Measurements from ENCODE around the gene SCN3A. TPM values are rescaled to one million over a fixed set of nuclear protein-coding genes. Genes with fewer than 3 reads are reported as not detected.
A peak's percentile ranks its signal among the peaks of the same experiment; 100 is the strongest.

The SCN3A gene
- not detected for total RNA-seq

- peak; percentile 88 for ATAC-seq
- no peak for DNase-seq (ENCODE audit: low spot score)
These were observed at the start of gene SCN3A for GRCh38 chr2:165203689-165204559. TSS of gene SCN3A (minus strand) at chr2:165204050. CDS start at chr2:165176394, 27,656 bp downstream.

- ATAC-seq = no peak
- no peak for DNase-seq (ENCODE audit: low spot score)
These were observed 49.3 kb upstream of the SCN3A start for GRCh38 chr2:165253178-165253577.

DNA sequence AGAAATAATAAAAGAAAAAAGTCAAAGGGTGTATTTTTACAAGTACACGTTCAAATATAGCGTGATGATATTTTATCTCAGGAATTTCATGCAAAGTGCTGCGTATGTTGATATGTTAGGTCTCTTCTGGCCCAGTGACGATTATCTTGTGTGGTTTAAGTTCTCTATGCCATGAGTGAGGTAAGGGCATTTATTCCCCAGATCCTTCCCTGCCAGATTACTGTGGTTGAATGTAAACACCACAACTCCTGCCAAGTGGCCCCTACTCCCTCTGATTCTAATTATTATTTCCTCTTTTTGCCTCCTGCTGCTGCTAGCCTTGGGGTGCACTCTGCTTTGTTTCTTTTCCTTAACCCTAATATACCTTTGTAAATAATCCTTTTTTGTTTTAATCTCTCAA lies 47.5 kb upstream of the SCN3A start:
- no peak for DNase-seq (ENCODE audit: low spot score)
- no peak for ATAC-seq

- ATAC-seq (no peak), DNase-seq (ENCODE audit: low spot score) (no peak)
These were observed 44.4 kb upstream of the SCN3A start for GRCh38 chr2:165248238-165248637.

DNA sequence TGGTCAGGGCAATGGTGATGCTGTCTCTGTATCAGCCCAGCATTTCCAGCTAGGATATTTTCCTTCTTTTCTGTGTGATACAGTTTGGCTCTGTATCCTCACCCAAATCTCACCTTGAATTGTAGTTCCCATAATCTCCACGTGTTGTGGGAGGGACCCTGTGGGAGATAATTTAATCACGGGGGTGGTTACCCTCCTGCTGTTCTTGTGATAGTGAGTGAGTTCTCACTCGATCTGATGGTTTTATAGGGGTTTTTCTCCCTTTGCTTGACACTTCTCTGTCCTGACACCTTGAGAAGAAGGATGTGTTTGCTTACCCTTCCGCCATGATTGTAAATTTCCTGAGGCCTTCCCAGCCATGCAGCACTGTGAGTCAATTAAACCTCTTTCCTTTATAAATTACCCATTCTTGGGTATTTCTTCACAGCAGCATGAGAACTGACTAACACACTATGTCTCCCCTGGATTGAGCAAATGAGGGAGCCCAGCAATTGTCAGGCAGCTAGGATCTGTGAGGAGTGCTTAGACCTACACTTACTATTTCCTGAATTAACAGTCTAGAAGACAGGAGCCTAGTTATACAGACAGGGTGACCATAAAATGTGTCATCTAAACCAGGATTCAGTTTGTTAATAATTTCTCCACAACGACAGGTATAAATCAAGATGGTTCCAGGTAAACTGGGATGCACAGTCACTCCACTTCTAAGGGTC lies 41.4 kb upstream of the SCN3A start:
- ATAC-seq = no peak
- DNase-seq (ENCODE audit: low spot score) = no peak

DNA sequence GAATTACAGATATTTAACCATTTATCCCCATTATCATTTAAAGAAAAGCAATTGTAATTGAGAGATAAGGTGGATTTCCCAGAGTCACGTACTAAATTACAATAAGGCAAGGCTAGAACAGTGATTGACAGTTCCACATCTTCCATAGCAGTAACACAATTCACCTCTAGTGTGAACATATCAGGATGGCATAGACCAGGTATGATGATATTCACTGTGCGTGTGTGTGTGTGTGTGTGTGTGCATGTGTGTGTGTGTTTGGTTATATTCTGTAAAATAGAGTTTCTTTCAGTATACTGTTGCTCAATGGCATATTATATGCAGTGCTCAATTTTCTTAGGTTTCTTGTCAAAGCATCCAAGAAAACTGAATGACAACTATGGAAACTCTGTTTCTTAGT lies 37.1 kb upstream of the SCN3A start:
- no peak for DNase-seq (ENCODE audit: low spot score)
- no peak for ATAC-seq

- ATAC-seq (no peak), DNase-seq (ENCODE audit: low spot score) (no peak)
These were observed 36.1 kb upstream of the SCN3A start for GRCh38 chr2:165239856-165240515.

GRCh38 chr2:165239230-165239629 lies 35.4 kb upstream of the SCN3A start, which contains the start of gene SCN2A:
TSS of gene SCN2A (plus strand) at chr2:165239414. CDS start at chr2:165295824, 56,410 bp downstream.
- DNase-seq (ENCODE audit: low spot score) = no peak
- ATAC-seq = peak; percentile 54

GRCh38 chr2:165238295-165238694 lies 34.4 kb upstream of the SCN3A start:
- DNase-seq (ENCODE audit: low spot score) = no peak

DNA sequence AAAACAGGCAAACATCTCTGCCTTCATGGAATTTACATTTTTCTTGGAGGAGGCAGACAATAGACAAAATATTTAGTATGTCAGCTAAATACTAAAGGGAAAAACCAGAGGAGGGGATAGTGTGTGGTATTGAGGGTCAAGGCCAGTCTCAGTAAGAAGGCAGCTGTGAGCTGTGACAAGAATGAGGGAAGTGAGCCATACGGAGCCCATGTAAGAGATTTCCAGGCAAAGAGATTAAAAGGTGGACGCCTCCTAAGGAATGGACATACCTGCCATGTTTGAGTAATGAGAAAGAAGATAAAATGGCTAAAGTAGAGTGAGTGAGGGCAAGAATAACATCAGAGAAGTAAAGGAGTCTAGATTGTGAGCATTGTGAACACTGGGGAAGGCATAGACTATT lies 33.2 kb upstream of the SCN3A start:
- ATAC-seq (no peak), DNase-seq (ENCODE audit: low spot score) (no peak)

More at GRCh38 chr2:165238295-165238694, 34.4 kb upstream of the SCN3A start:
- peak; percentile 53 for ATAC-seq

- ATAC-seq (no peak), DNase-seq (ENCODE audit: low spot score) (no peak)
These were observed 23.7 kb upstream of the SCN3A start for GRCh38 chr2:165227571-165227970.

GRCh38 chr2:165224941-165225340 lies 21.1 kb upstream of the SCN3A start:
- no peak for ATAC-seq

GRCh38 chr2:165219481-165219880 lies 15.6 kb upstream of the SCN3A start:
- no peak for ATAC-seq

More at GRCh38 chr2:165224941-165225340, 21.1 kb upstream of the SCN3A start:
- no peak for DNase-seq (ENCODE audit: low spot score)

GRCh38 chr2:165214093-165214492 lies 10.2 kb upstream of the SCN3A start:
- ATAC-seq = no peak
- no peak for DNase-seq (ENCODE audit: low spot score)

More at GRCh38 chr2:165219481-165219880, 15.6 kb upstream of the SCN3A start:
- DNase-seq (ENCODE audit: low spot score) = no peak

DNA sequence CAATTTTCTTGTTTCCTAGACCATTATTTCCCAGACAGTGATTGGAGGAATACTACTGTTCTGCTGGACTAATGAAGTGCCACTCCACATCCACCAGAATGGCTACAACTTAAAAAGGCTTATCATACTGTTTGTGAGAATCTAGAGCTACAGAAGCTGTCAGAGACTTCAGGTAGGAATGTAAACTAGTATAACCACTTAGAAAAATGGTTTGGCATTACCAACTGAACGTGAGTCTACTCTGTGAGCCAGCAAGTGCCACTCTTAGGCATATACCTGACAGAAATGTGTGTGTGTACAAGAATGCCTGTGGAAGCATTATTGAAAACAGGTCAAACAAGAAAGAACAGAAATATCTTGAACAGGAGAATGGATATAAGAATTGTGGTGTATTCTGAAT lies 4.2 kb upstream of the SCN3A start:
- DNase-seq (ENCODE audit: low spot score) (no peak), ATAC-seq (no peak)

GRCh38 chr2:165205865-165206264 lies 2.0 kb upstream of the SCN3A start:
- ATAC-seq (no peak), DNase-seq (ENCODE audit: low spot score) (no peak)

DNA sequence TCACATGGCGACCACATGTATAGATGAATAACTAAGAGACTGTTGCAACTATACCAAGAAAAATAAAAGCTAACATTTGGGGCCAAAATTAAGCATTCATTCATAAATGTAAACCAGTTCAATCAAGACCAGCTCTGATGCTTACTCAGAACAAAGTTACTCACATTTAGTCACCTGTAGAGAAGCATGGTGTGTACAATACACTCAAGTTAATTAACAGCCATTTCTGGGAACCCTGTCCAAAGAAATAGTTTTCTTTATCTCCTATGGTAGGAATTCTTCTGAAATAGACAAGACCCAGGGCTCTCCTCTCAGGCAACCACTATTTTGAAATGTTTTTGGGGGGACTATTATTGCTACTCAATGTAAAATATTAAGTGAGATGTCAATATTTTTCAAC lies 1.6 kb downstream of the SCN3A start:
- ATAC-seq = no peak
- no peak for DNase-seq (ENCODE audit: low spot score)

DNA sequence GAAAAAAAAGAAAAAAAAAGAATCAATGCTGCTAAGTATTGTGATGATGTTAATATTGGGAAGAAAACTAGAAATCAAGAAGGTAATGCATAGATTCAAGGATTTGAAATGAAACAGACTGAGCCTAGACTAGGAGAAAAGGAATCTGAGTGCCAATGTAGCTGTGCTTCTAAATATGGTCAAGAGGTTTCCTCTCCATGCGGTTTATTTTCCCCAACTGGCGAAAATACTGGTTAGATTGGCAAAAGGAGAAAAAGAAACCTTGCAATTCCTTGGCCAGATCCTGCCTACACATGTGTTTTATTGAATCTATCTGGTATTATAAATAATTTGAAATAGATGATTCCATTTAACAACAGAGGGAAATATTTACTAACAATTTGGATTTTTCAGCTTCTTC lies 5.7 kb downstream of the SCN3A start:
- ATAC-seq (no peak), DNase-seq (ENCODE audit: low spot score) (no peak)

DNA sequence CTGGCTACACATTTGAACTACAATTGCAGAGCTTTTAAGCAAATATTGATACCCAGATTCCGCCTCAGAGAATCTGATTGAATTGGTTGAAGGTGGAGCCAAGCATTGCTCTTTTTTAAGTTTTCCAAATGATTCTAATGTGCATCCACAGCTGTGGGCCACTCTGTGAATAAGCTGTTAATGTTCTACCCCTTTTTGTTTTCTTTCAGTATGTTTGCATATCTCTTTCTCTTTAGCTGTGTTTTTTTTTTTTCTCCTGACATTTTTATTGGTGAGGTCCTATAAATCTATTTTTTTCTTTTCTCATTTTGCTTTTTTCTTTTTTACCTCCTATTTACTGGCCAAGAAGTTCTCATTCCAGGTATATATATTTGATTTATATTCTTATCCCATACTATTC lies 6.5 kb downstream of the SCN3A start:
- DNase-seq (ENCODE audit: low spot score) (no peak), ATAC-seq (no peak)

DNA sequence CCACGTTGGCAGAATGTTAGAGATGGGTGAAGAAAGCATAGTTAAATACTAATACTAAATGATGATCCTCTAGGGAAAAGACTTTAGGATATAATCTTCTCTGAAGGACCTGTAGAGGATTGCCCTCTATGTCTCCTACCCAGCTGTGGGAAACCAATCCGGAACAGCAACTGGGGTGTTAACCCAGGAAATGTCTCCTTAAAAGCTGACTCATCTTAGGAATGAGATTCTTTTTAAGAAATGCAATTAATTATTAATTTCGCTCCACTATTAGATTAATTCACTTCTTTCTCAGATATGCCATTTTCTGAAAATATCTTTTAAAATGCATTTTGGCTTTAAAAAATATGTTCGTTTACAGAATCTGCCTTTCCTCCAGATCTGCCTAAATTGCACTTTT lies 7.4 kb downstream of the SCN3A start:
- ATAC-seq (no peak), DNase-seq (ENCODE audit: low spot score) (no peak)

- no peak for DNase-seq (ENCODE audit: low spot score)
- ATAC-seq = no peak
These were observed 10.6 kb downstream of the SCN3A start for GRCh38 chr2:165193178-165193777.
